Mesothelial cell of epicardium (in vitro differentiated cells): ENCODE data around the gene ATP5F1E. TPM values are rescaled to one million over a fixed set of nuclear protein-coding genes. Genes with fewer than 3 reads are reported as not detected.

Experiments
- DNase-seq, 2 experiments: peaks; one replicate each; pipeline ENCODE4 v3.0.0; 2021; ENCODE audit warnings: low spot score in 2 of 2; ENCODE audit not compliant: unreplicated experiment in 2 of 2
- H3K27ac Mint-ChIP-seq: 2 replicates; pipeline ENCODE4 v1.8.0; 2021; ENCODE audit warnings: mixed read lengths
- H3K27me3 Mint-ChIP-seq: 2 replicates; pipeline ENCODE4 v1.8.0; 2021; ENCODE audit warnings: low read depth, mixed read lengths
- H3K36me3 Mint-ChIP-seq: 2 replicates; pipeline ENCODE4 v1.8.0; 2021; ENCODE audit warnings: mixed read lengths
- H3K4me1 Mint-ChIP-seq: 2 replicates; pipeline ENCODE4 v1.8.0; 2021; ENCODE audit warnings: mixed read lengths
- H3K4me3 Mint-ChIP-seq: 2 replicates; pipeline ENCODE4 v1.8.0; 2021; ENCODE audit warnings: mild to moderate bottlenecking, moderate library complexity, mixed read lengths
- H3K9me3 Mint-ChIP-seq: 2 replicates; pipeline ENCODE4 v1.8.0; 2021; ENCODE audit warnings: mixed read lengths
- total RNA-seq: library from RNA; stranded (reverse); gene quantifications from 3 replicates; pipeline ENCODE4 v1.2.1, GENCODE V29; 2021
- TF ChIP-seq, protein P1 (sequence below): fragments of 200-600 bp; sonication (generic); IDR thresholded peaks from one replicate; pipeline ENCODE4 v1.5.0; 2021; ENCODE audit warnings: antibody characterized with exemption; ENCODE audit not compliant: unreplicated experiment

ATP5F1E gene
- total RNA-seq, 1 donor from 2014 or later = 52.7 TPM

DNA sequence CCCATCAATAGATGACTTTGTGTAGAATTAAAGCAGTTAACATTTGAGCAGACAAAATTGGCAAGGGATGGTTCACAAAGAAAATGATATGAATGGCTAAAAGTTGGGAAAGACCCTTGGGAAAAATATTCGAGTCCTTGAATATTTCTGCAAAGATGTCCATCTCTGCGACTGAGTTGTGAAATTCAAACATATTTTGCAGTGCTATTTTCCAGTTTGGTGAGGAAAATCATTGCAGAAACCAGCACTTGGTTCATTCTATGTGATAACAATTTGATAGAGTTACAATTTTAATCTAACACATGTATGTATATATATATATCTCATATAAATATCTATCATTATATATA lies 16.5 kb upstream of the ATP5F1E start:
- H3K27me3 Mint-ChIP-seq = peaks cover 13% of the 10 kb centered on the region
- no peak overlapping the region for H3K4me3 Mint-ChIP-seq
- no peaks in the 10 kb centered on the region for H3K36me3 Mint-ChIP-seq
- DNase-seq = no peak
- no peak overlapping the region for H3K27ac Mint-ChIP-seq
- no peaks in the 10 kb centered on the region for H3K9me3 Mint-ChIP-seq
- peaks cover 4% of the 10 kb centered on the region for H3K4me1 Mint-ChIP-seq
- TF ChIP-seq, protein P1, sequence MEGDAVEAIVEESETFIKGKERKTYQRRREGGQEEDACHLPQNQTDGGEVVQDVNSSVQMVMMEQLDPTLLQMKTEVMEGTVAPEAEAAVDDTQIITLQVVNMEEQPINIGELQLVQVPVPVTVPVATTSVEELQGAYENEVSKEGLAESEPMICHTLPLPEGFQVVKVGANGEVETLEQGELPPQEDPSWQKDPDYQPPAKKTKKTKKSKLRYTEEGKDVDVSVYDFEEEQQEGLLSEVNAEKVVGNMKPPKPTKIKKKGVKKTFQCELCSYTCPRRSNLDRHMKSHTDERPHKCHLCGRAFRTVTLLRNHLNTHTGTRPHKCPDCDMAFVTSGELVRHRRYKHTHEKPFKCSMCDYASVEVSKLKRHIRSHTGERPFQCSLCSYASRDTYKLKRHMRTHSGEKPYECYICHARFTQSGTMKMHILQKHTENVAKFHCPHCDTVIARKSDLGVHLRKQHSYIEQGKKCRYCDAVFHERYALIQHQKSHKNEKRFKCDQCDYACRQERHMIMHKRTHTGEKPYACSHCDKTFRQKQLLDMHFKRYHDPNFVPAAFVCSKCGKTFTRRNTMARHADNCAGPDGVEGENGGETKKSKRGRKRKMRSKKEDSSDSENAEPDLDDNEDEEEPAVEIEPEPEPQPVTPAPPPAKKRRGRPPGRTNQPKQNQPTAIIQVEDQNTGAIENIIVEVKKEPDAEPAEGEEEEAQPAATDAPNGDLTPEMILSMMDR = no peak

DNA sequence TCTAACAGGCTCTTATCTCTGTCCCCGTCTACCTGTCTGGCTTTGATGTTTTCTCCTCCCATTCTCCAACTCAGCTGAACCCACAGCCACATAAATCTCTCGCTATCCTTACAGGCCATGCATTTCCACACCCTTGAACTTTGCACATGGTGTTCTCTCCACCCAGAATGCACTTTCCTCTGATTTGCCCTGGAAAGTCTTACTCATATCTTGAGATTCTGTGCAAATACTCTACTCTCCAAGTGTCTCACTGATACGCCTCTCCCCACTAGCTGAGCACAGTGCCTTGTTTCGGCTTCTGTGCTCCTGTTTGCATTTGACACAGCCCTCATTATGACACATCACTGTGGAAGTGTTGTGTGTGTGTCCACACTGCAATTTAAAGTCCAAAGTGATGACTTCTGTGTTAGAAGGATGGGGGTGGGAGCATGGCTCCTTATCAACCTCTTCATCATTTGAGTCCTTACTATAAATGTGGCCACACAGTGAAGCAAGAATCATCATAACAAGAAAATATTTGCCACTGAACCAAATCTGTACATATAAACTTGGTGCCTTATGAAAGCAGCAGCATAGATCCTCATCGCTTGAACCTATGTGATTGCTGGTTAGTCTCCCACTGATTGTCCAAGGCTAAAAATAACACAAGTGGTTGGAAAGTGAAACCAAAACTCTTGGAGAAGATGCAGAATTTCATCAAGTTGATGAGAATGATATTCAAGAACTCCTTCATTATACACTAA lies 16.0 kb upstream of the ATP5F1E start:
- DNase-seq = no peak
- no peaks in the 10 kb centered on the region for H3K9me3 Mint-ChIP-seq
- peaks cover 13% of the 10 kb centered on the region for H3K27me3 Mint-ChIP-seq
- TF ChIP-seq, protein P1 = no peak
- no peaks in the 10 kb centered on the region for H3K36me3 Mint-ChIP-seq
- no peak overlapping the region for H3K4me3 Mint-ChIP-seq
- H3K4me1 Mint-ChIP-seq = peaks cover 8% of the 10 kb centered on the region
- H3K27ac Mint-ChIP-seq = no peak overlapping the region

DNA sequence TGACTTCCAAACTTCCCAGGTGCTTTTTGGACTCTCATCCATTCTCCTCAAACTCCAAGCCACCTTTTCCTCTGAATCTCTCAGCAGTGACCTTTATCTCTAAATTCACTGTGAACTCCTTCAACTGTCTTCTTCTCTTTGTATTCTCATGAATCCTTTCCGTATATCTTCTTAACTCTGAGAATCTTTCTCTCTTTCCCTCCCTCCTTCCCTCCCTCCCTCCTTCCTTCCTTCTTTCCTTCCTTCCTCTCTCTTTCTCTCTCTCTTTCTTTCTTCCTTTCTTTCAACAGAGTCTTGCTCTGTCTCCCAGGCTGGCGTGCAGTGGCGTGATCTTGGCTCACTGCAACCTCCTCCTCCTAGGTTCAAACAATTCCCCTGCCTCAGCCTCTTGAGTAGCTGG lies 14.7 kb upstream of the ATP5F1E start:
- Mint-ChIP-seq H3K36me3 (no peaks in the 10 kb centered on the region), H3K4me3 (no peak overlapping the region), H3K4me1 (peaks cover 8% of the 10 kb centered on the region), H3K27ac (no peak overlapping the region), H3K27me3 (peaks cover 13% of the 10 kb centered on the region), H3K9me3 (no peaks in the 10 kb centered on the region)
- TF ChIP-seq, protein P1 = no peak
- no peak for DNase-seq

DNA sequence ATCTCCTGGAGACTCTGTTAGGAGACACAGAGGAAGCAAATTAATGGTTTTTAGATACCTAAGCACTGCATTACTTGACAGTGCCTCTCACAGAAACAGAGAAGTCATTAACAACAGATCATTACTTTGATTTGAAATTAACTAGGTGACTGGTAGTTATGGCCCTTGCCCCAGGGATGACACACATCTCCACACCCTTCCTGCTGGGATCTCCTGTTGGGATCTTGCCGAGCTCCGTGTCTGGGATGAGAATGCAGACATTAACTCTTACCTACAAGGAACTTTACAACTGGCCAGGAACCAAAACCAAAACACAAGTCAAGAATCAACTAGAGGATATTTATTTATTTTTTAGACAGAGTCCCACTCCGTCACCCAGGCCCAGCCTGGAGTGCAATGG lies 12.7 kb upstream of the ATP5F1E start:
- H3K27me3 Mint-ChIP-seq = peaks cover 4% of the 10 kb centered on the region
- no peak overlapping the region for H3K27ac Mint-ChIP-seq
- H3K36me3 Mint-ChIP-seq = peaks cover 6% of the 10 kb centered on the region
- no peak overlapping the region for H3K4me3 Mint-ChIP-seq
- H3K4me1 Mint-ChIP-seq = peaks cover 27% of the 10 kb centered on the region
- TF ChIP-seq, protein P1 = no peak
- no peaks in the 10 kb centered on the region for H3K9me3 Mint-ChIP-seq
- no peak for DNase-seq

DNA sequence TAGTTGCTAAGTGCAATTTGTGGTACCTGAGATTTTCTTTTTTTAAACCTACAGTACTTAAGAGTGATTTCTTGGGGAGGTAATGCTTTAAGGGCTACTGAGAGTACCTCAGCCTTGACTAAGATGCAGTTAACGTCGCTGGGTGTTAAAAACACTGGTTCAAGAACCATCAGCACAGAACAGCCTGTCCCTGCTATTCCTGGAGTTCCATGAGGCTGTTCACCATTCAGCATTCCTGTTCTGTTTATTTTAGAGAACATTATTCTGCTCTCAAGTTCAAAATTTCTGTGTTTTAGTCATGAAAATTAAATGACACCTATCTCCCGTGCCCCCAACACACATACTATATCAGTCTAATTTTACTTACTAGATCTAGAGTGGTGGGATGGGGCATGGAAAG lies 12.2 kb upstream of the ATP5F1E start:
- no peak for DNase-seq
- Mint-ChIP-seq H3K27ac (no peak overlapping the region), H3K36me3 (peaks cover 6% of the 10 kb centered on the region), H3K4me1 (peaks cover 31% of the 10 kb centered on the region), H3K27me3 (peaks cover 1% of the 10 kb centered on the region), H3K4me3 (no peak overlapping the region), H3K9me3 (no peaks in the 10 kb centered on the region)
- TF ChIP-seq, protein P1 = no peak
